Uterus (tissue), 2 donors: Measurements from ENCODE around the gene MYOG.

ENCODE experiments used
- CTCF ChIP-seq, 4 experiments: fragments of 200-600 bp in 2 of 4; fragments of 450-650 bp in 2 of 4; sonication (generic) in 2 of 4; IDR thresholded peaks; one replicate each; pipeline ENCODE4 v1.5.1; 2016 to 2019; ENCODE audit warnings: antibody characterized with exemption in 4 of 4, mild to moderate bottlenecking in 2 of 4, moderate library complexity in 1 of 4
- POLR2A ChIP-seq, 2 donors: fragments of 450-650 bp; IDR thresholded peaks; one replicate each; pipeline ENCODE4 v1.6.1; 2016; ENCODE audit warnings: antibody characterized with exemption in 2 of 2, mild to moderate bottlenecking in 1 of 2, moderate library complexity in 1 of 2

DNA sequence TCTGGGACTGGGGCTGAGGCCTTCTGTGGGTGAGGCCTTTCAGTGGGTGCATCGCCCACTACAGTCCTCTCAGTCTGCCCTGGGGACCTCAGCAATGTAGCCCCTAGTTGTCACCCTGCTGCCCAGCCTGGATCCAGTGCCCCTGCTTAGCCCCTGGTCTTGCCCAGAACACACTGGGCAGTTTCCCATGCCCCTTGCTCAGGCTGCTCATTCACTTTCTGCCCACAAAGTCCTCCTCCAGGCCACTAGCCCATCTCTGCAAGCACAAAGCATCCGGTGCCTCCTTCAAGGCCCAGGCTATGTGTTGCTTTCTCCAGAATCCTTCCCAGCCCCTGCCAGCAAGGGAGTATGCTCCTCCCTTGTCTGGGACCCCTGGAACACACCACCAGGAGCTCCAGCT lies 36.3 kb upstream of the MYOG start:
- TF ChIP-seq CTCF (IDR thresholded peaks at IDR 0.05) (no peak), POLR2A (IDR thresholded peaks at IDR 0.05) (no peak)
